H1 (cell line): ENCODE results near the gene CPXM2.

Source experiments
- BCL11A ChIP-seq, 2 experiments: IDR thresholded peaks; one replicate each; pipeline ENCODE4 v1.6.1; 2011; ENCODE audit warnings: low read depth in 2 of 2, low read length in 2 of 2, mild to moderate bottlenecking in 2 of 2
- CBX5 ChIP-seq: fragments of 300-800, 300-1000 bp; sonication (generic); IDR thresholded peaks from 2 replicates; pipeline ENCODE4 v1.7.1; 2016; ENCODE audit warnings: antibody characterized with exemption, low read length, low read depth
- CTCF ChIP-seq, 3 experiments: IDR thresholded peaks; 1 replicate in 2 of 3; 2 replicates in 1 of 3; pipeline versions ENCODE4 v1.5.1 to v1.6.1; 2011; ENCODE audit warnings: low read length in 3 of 3, mild to moderate bottlenecking in 3 of 3, inconsistent platforms in 2 of 3, low read depth in 1 of 3, moderate library complexity in 1 of 3; ENCODE audit not compliant: insufficient read depth in 1 of 3; ENCODE audit errors: control extremely low read depth in 1 of 3
- HDAC6 ChIP-seq: IDR thresholded peaks from one replicate; pipeline ENCODE4 v1.7.1; 2012; ENCODE audit warnings: low read depth, mild to moderate bottlenecking, inconsistent platforms, low read length, moderate library complexity
- MAFK ChIP-seq: IDR thresholded peaks from 2 replicates; pipeline ENCODE4 v1.6.1; 2012; ENCODE audit warnings: low read depth, mild to moderate bottlenecking, improper control_type of control experiment, low read length
- MAX ChIP-seq: IDR thresholded peaks from 2 replicates; pipeline ENCODE4 v1.6.1; 2012; ENCODE audit warnings: inconsistent platforms
- NANOG ChIP-seq: IDR thresholded peaks from 2 replicates; pipeline ENCODE4 v1.6.1; 2011; ENCODE audit warnings: low read length, low read depth, mild to moderate bottlenecking, inconsistent platforms; ENCODE audit not compliant: insufficient read depth, poor library complexity, severe bottlenecking
- POLR2A ChIP-seq, 2 experiments: IDR thresholded peaks; 1 replicate in 1 of 2; 2 replicates in 1 of 2; pipeline ENCODE4 v1.6.1; 2011; ENCODE audit warnings: low read depth in 2 of 2, low read length in 2 of 2, mild to moderate bottlenecking in 2 of 2; ENCODE audit errors: control extremely low read depth in 1 of 2
- SUZ12 ChIP-seq: fragments of 200-600 bp; sonication (generic); IDR thresholded peaks from 2 replicates; pipeline ENCODE4 v1.6.1; 2012; ENCODE audit warnings: mild to moderate bottlenecking, inconsistent platforms, low read length, moderate library complexity, mixed read lengths
- TAF1 ChIP-seq: IDR thresholded peaks from 2 replicates; pipeline ENCODE4 v1.6.1; 2011; ENCODE audit warnings: mild to moderate bottlenecking, low read depth, low read length
- TEAD4 ChIP-seq: IDR thresholded peaks from 2 replicates; pipeline ENCODE4 v1.6.1; 2012; ENCODE audit warnings: low read depth, low read length, inconsistent platforms, mixed read lengths
- ZNF274 ChIP-seq: IDR thresholded peaks from 2 replicates; pipeline ENCODE4 v1.7.0; 2012; ENCODE audit warnings: low read length, borderline replicate concordance; ENCODE audit errors: extremely low read depth

GRCh38 chr10:123781324-123781900, 110.2 kb downstream of the CPXM2 start:
- no peak for TF ChIP-seq TAF1
- no peak for TF ChIP-seq POLR2A (IDR thresholded peaks at IDR 0.05; ENCODE audit: control extremely low read depth in 1 of 2, low read depth in 2 of 2, low read length in 2 of 2)
- no peak for TF ChIP-seq CTCF (IDR thresholded peaks at IDR 0.05; ENCODE audit: control extremely low read depth in 1 of 3, insufficient read depth in 1 of 3, low read depth in 1 of 3, low read length in 3 of 3)
- TF ChIP-seq SUZ12 = no peak
- TF ChIP-seq MAX = no peak
- no peak for TF ChIP-seq CBX5
- TF ChIP-seq NANOG = no peak
- no peak for TF ChIP-seq MAFK
- no peak for TF ChIP-seq TEAD4
- TF ChIP-seq BCL11A (IDR thresholded peaks at IDR 0.05; ENCODE audit: low read depth in 2 of 2, low read length in 2 of 2) = no peak
- TF ChIP-seq HDAC6 = no peak
- TF ChIP-seq ZNF274 = no peak
